WTC11 (cell line): ENCODE data around the gene EML6.

Experiments used
- AR ChIP-seq: fragments of 250-450 bp; sonication (Bioruptor Pico); IDR thresholded peaks from 2 replicates; pipeline ENCODE4 v1.9.0; 2021; ENCODE audit warnings: mild to moderate bottlenecking
- ATF2 ChIP-seq: sonication (generic); formaldehyde crosslinking; IDR thresholded peaks from 2 replicates; pipeline ENCODE4 v1.8.1; 2022; ENCODE audit warnings: low read depth, missing genetic modification reagents, borderline replicate concordance
- ATF6 ChIP-seq: sonication (generic); formaldehyde crosslinking; IDR thresholded peaks from 2 replicates; pipeline ENCODE4 v1.8.1; 2023; ENCODE audit warnings: mild to moderate bottlenecking, missing genetic modification reagents
- CREM ChIP-seq: sonication (generic); formaldehyde crosslinking; IDR thresholded peaks from 2 replicates; pipeline ENCODE4 v1.8.1; 2022; ENCODE audit warnings: mild to moderate bottlenecking, missing genetic modification reagents, moderate library complexity
- CTCF ChIP-seq: fragments of 200-600 bp; IDR thresholded peaks from 2 replicates; pipeline ENCODE4 v1.8.0; 2022; ENCODE audit warnings: antibody characterized with exemption
- IRF2 ChIP-seq: sonication (generic); formaldehyde crosslinking; IDR thresholded peaks from 2 replicates; pipeline ENCODE4 v1.8.0; 2022; ENCODE audit warnings: low read depth, missing genetic modification reagents, borderline replicate concordance
- JAZF1 ChIP-seq: fragments of 250-450 bp; sonication (Bioruptor Pico); IDR thresholded peaks from 2 replicates; pipeline ENCODE4 v1.9.0; 2021; ENCODE audit warnings: moderate library complexity, mild to moderate bottlenecking, inconsistent platforms
- MAX ChIP-seq: sonication (generic); formaldehyde crosslinking; IDR thresholded peaks from 2 replicates; pipeline ENCODE4 v1.8.0; 2022; ENCODE audit warnings: mild to moderate bottlenecking, missing genetic modification reagents
- NFYB ChIP-seq: sonication (generic); formaldehyde crosslinking; conservative IDR thresholded peaks from 2 replicates; pipeline ENCODE4 v1.8.0; 2022; ENCODE audit warnings: low read depth, missing genetic modification reagents
- SOX15 ChIP-seq: fragments of 250-450 bp; sonication (Bioruptor Pico); IDR thresholded peaks from 2 replicates; pipeline ENCODE4 v1.9.0; 2021; ENCODE audit warnings: mild to moderate bottlenecking
- SP1 ChIP-seq: sonication (generic); formaldehyde crosslinking; conservative IDR thresholded peaks from 2 replicates; pipeline ENCODE4 v1.8.1; 2022; ENCODE audit warnings: missing genetic modification reagents
- USF2 ChIP-seq: sonication (generic); formaldehyde crosslinking; IDR thresholded peaks from 2 replicates; pipeline ENCODE4 v1.8.1; 2023; ENCODE audit warnings: mild to moderate bottlenecking, missing genetic modification reagents, moderate library complexity
- ZBTB21 ChIP-seq: sonication (generic); formaldehyde crosslinking; IDR thresholded peaks from 2 replicates; pipeline ENCODE4 v1.8.1; 2023; ENCODE audit warnings: mild to moderate bottlenecking, missing genetic modification reagents, borderline replicate concordance
- ZNF138 ChIP-seq: sonication (generic); formaldehyde crosslinking; conservative IDR thresholded peaks from 2 replicates; pipeline ENCODE4 v1.8.1; 2022; ENCODE audit warnings: mild to moderate bottlenecking, moderate library complexity, missing genetic modification reagents

- TF ChIP-seq MAX, result no peak
- TF ChIP-seq CTCF, result no peak
- no peak for TF ChIP-seq CREM
- no peak for TF ChIP-seq ATF2 (CRISPR knock-in tag)
- no peak for TF ChIP-seq IRF2 (CRISPR knock-in tag)
- TF ChIP-seq ZBTB21 (CRISPR knock-in tag), result no peak
- TF ChIP-seq AR (CRISPR knock-in tag), result no peak
- no peak for TF ChIP-seq SOX15 (CRISPR knock-in tag)
- no peak for TF ChIP-seq ATF6
- no peak for TF ChIP-seq USF2 (CRISPR knock-in tag)
- TF ChIP-seq SP1 (CRISPR knock-in tag), result no peak
- TF ChIP-seq ZNF138, result no peak
- no peak for TF ChIP-seq JAZF1
- TF ChIP-seq NFYB, result no peak
Measured at GRCh38 chr2:54725343-54726099, 2.1 kb downstream of the EML6 start.
